HTR-8/SVneo (cell line): ENCODE data around the gene SLC25A42.
A peak's percentile ranks its signal among the peaks of the same experiment; 100 is the strongest.
"Not testable (repeated sequence)": the region's sequence is repeated elsewhere in the genome, so short reads cannot be mapped to it uniquely, and the experiment has no call there.

Experiments
- DNase-seq: peaks from one replicate; pipeline ENCODE4 v3.0.0; 2011; ENCODE audit warnings: low spot score, mixed read lengths; ENCODE audit not compliant: insufficient read length
- FAIRE-seq: peaks from 2 replicates; lab custom pipeline; 2011; peaks lifted over from hg19 to GRCh38; lab: Jason Lieb, UNC

Gene SLC25A42

DNA sequence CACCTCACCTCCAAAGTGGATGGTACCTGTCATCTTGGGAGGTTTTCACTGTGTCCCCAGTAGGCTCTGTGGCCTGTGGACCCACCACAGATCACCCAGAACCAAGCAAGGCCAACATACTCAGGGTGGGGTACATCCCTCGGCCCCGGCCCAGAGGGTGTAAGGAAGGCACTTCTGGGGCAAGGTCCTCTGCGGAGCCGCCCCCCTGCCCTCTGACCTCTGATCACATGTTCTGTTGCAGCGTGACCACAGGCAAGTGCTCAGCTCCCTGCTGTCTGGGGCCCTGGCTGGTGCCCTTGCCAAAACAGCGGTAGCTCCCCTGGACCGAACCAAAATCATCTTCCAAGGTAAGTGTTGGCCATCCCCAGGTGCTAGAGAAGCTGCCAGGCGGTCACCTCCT lies 37.7 kb downstream of the SLC25A42 start:
- DNase-seq (no peak), FAIRE-seq (no peak)

- DNase-seq, FAIRE-seq: not testable (repeated sequence)
Measured at GRCh38 chr19:19102566-19102965, 38.8 kb downstream of the SLC25A42 start.

DNA sequence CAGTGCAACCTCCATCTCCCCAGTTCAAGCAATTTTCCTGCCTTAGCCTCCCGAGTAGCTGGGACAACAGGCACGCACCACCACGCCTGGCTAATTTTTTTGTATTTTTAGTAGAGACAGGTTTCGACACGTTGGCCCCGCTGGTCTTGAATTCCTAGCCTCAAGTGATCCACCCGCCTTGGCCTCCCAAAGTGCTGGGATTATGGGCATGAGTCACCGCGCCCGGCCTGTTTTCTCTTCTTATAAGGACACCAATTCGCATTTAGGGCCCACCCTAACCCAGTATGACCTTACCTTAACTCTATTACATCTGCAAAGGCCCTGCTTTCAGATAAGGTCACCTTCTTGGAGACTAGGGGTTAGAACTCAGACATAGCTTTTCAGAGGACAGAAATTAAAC lies 39.4 kb downstream of the SLC25A42 start:
- no peak for DNase-seq
- no peak for FAIRE-seq

DNA sequence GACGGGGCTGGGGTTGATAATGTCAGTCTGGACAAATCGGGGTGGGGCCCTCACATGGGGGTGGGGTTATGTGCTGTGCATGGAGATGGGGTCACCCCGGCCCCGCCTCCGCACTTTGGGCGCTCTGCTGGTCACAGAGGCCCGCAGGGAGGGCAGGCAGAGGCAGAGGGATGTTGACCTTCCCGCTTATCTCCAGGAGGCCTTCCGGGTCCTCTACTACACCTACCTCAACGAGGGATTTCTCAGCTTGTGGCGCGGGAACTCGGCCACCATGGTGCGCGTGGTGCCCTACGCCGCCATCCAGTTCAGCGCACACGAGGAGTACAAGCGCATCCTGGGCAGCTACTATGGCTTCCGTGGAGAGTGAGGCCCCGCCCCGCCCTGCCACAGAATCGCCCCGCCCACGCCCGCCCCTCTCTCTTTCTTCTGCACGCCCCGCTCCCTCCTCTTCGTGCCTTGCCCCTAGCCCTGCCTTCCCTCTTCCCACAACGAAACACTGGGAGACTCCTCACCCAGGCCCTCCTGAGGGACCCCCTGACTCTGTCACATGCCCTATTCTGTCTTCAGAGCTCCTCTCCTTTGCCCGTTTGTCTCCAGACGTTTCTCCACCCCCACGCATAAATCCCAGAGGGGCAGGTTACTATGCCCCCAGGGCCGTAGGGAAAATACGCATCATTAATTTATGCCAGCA lies 41.7 kb downstream of the SLC25A42 start:
- FAIRE-seq (no peak), DNase-seq (no peak)

DNA sequence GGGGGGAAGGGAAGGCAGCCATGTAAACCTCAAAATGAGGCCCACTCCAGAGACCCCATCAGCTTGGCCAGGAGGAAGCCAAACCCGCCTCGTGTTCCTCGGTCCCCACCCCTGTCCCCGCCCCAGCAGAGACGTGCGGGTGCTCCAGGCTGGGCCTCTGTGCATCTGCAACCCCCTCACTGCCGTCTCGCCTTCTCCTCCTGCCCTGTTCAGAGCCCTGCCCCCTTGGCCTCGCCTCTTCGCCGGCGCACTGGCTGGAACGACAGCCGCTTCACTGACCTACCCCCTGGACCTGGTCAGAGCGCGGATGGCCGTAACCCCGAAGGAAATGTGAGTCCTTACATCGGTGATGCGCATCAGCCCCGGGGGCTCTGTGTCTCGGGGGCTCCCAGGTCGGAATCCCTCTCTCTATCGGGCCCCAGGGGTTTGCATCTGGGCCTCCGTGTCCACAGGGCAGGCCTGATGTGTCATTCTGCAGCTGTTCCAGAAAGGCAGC lies 42.3 kb downstream of the SLC25A42 start:
- FAIRE-seq, result no peak

GRCh38 chr19:19106938-19107337 lies 43.1 kb downstream of the SLC25A42 start:
- FAIRE-seq, DNase-seq: not testable (repeated sequence)

More for the DNA sequence above, 42.3 kb downstream of the SLC25A42 start:
- no peak for DNase-seq

DNA sequence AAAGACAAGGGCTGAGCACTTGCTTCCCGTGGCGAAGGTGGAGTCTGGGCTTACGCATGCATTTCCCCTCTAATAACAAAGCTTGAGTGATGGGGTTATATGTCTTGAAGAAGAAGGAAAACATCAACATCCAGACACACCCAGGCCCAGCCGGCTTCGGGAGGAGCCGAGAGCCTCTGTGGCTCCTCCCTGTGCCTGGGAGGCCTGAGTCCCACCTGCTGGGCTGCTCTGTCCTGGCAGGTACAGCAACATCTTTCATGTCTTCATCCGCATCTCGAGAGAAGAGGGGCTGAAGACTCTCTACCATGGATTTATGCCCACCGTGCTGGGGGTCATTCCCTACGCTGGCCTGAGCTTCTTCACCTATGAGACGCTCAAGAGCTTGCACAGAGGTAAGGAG lies 43.9 kb downstream of the SLC25A42 start:
- DNase-seq (no peak), FAIRE-seq (no peak)

DNA sequence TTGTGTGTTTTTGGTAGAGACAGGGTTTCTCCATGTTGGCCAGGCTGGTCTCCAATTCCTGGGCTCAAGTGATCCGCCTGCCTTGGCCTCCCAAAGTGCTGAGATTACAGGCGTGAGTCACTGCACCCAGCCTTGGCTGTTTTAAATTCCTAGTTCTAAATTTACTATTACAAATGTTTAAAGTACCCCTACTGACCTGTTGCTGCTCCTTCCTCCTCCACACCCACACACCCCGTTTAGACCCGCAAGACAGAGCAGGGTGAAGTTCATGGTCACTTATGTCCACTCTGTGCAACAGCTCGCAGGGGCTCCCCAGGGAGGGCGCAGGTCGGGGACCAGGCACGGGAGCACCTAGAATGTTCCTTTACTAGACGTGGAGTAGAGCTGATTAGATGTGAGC lies 45.8 kb downstream of the SLC25A42 start:
- FAIRE-seq (no peak), DNase-seq (no peak)

DNA sequence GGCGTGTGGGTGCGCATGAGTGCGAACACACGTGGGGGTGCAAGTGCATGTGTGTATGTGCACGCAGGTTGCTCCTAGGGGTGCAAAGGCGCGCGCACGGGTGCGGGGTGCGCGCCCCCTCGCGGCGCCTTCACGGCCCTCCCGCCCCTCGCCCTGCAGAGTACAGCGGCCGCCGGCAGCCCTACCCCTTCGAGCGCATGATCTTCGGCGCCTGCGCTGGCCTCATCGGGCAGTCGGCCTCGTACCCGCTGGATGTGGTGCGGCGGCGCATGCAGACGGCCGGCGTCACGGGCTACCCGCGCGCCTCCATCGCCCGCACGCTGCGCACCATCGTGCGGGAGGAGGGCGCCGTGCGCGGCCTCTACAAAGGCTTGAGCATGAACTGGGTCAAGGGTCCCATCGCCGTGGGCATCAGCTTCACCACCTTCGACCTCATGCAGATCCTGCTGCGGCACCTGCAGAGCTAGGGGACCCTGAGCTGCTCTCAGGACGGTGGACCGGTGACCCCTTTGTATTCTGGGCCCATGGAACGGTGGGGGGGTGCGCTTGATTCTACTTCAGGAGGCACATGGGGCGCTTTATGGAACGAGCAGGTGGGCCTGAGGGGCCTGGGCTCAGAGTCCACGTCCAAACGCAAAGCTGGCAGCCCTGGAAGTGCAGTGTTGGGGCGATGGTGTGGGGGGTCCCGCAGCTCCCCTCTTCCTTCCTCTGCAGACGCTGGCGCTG lies 46.8 kb downstream of the SLC25A42 start:
- DNase-seq (no peak), FAIRE-seq (no peak)

GRCh38 chr19:19111136-19111835 lies 47.5 kb downstream of the SLC25A42 start:
- FAIRE-seq (no peak), DNase-seq (no peak)

DNA sequence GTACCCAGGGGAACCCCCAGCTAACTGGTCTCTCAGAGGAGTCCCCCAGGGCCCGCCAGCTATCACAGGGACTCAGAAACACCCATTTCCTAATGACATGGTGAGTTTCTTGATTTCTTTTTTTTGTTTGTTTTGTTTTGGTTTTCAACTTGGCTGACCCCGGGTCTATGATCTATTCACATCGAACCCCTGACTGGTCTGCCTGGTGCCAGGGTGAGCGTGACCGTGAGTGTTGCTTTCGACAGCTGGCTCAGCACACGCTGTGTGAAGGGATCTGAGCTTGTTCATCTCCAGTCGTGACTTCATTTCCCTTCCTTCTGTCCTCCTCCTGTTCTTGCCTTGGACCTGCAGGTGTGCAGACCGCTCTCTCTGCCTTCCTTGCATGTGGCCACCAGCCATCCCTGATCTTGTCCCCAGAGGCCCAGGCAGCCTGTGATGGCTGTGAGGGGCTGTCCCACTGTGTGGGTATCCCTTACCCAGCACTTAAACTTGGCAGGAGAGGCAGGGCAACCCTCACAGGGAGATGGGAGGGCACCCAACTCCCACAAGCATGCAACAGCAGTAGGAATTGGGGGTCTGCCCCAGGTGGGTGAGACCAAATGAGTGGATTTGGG lies 48.3 kb downstream of the SLC25A42 start:
- FAIRE-seq (no peak), DNase-seq (no peak)

DNA sequence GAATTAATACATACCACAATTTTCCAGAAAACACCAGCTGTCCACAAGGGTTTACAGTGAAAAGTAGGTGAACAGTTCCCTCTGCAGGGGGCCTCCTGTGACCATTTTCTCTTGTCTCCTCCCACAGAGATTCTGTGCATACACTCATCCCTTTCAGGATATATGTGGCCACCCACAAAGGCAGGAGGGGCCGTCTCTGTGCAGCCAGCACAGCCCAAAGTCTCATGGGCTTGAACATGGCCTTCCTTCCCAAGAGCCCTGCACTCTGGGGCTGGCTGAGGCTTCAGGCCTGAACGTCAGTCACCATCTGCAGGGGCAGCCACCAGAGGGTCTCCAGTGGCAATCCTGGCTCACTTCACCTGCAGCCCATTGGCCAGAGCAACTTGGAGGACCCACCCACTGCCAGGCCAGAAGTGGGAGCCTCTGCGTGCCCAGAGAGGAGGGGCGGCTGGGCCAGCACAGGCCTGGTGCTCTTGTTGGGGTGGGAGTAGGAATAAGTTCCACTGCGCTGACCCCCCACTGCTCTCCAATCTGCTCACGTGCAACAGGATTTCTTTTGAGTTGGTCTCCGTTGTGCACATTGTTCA lies 49.3 kb downstream of the SLC25A42 start:
- FAIRE-seq, result no peak
- DNase-seq, result peak; percentile 37

- DNase-seq (no peak), FAIRE-seq (no peak)
Measured at GRCh38 chr19:19115954-19116353, 52.2 kb downstream of the SLC25A42 start.

- no peak for DNase-seq
- no peak for FAIRE-seq
Measured at GRCh38 chr19:19119325-19120237, 55.8 kb downstream of the SLC25A42 start.

DNA sequence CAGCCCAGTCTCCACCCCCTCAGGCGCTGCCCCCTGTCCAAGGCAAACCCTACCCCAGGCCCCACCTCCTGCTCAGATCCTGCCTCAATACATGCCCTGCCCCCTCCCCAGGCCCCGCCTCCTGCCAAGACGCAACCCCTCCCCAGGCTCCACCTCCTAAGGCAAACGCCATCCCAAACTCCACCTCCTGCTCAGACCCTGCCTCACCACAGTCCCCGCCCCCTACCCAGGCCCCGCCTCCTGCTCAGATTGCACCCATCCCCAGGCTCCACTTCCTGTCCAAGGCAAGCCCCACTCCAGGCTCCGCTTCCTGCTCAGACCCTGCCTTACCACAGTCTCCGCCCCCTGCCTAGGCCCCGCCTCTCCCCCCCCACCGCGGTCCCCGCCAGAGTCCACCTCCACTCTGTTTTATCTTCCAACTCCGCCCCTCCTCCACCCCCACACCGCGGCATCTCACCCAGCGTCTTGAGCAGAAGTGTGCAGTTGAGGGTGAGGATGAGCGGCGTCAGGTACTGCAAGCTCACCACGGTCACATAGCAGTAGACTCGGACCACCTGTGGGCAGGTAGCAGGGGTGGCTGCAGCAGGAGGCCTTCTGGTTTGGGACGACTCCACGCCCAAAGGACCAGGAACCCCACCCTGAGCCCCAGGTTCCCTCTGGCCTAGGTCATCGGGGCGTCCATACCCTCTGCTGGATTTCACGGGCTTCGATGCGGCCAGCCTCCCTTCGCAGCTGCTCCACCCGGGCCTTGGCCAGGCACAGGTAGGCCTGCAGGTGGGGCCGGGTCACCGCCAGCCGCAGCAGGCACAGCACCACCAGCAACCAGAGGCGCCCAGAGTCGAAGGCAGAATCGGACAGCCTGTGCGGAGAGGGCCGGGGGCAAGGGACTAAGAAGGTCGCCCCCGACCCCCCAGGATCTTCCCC lies 56.8 kb downstream of the SLC25A42 start:
- FAIRE-seq, result peak; percentile 4
- DNase-seq, result no peak

DNA sequence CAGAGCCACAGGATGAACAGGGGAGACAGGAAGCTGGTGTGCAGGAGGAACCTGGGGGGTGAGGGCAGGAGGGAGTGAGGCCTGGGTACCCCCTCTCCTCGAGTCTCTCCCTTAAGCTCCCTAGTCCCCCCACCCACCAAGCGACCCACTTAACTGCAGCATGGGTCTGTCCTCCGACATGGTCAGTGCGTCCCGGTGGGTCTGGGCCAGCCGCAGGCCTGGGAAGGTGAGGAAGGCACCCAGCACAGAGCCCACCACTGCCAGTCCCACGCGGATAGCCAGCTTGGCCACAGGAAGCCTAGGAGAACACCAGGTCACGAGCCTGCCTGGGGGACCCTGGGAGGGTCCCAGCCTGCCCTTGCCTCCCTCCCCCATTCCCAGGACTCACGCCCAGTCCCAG lies 57.6 kb downstream of the SLC25A42 start:
- DNase-seq (no peak), FAIRE-seq (no peak)

DNA sequence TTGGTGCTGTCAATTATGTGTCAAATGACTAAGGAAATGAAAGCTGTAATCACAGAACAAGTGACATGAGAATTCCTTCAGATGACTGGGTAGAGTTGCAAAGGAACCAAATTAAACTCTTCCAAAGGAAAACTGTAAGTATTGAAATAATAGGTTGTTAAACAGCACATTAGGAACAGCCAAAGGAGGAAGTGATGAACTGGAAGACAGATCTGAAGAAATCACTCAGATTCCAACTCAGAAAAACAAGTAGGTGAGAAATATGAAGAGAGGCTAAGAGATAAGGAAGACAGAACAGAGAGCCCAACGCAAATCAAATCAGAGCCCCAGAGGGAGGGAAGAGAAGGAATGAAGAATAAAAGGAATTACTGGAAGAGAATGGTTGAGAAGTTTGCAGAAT lies 59.1 kb downstream of the SLC25A42 start:
- DNase-seq, result no peak
- no peak for FAIRE-seq

DNA sequence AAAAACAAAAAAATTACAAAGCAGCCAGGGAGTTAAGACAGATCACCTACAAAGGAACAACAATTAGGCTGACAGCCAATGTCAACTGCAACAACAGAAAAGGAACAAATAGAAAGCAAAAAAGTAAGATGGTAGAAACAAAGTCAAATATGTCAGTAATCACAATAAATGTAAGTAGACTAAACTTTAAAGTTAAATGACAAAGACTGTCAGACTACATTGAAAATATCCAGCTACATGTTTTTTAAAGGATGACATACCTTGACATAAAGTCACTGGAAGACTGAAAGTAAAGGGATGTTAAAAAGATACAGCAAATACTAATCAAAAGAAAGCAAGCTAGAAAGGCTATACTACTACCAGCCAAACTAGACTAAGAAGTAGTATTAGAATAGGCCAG lies 59.6 kb downstream of the SLC25A42 start:
- FAIRE-seq (no peak), DNase-seq (no peak)
